HL-60 (cell line): ENCODE data around the gene MUC5AC.

Experiments
- GABPA ChIP-seq: IDR thresholded peaks from 2 replicates; pipeline ENCODE4 v1.6.1; 2012; ENCODE audit warnings: low read depth
- POLR2AphosphoS5 ChIP-seq: IDR thresholded peaks from 2 replicates; pipeline ENCODE4 v1.6.1; 2012; ENCODE audit warnings: low read depth
- SPI1 ChIP-seq: IDR thresholded peaks from 2 replicates; pipeline ENCODE4 v1.6.1; 2012; ENCODE audit warnings: low read depth, mild to moderate bottlenecking, borderline replicate concordance
- TF ChIP-seq, protein P1 (sequence below): IDR thresholded peaks from one replicate; pipeline ENCODE4 v1.5.1; 2011; ENCODE audit warnings: low read length, control low read depth, inconsistent platforms; ENCODE audit not compliant: insufficient read depth
- TF ChIP-seq, protein P2 (sequence below): IDR thresholded peaks from 2 replicates; pipeline ENCODE4 v1.6.1; 2012; ENCODE audit warnings: low read depth; ENCODE audit not compliant: insufficient replicate concordance

DNA sequence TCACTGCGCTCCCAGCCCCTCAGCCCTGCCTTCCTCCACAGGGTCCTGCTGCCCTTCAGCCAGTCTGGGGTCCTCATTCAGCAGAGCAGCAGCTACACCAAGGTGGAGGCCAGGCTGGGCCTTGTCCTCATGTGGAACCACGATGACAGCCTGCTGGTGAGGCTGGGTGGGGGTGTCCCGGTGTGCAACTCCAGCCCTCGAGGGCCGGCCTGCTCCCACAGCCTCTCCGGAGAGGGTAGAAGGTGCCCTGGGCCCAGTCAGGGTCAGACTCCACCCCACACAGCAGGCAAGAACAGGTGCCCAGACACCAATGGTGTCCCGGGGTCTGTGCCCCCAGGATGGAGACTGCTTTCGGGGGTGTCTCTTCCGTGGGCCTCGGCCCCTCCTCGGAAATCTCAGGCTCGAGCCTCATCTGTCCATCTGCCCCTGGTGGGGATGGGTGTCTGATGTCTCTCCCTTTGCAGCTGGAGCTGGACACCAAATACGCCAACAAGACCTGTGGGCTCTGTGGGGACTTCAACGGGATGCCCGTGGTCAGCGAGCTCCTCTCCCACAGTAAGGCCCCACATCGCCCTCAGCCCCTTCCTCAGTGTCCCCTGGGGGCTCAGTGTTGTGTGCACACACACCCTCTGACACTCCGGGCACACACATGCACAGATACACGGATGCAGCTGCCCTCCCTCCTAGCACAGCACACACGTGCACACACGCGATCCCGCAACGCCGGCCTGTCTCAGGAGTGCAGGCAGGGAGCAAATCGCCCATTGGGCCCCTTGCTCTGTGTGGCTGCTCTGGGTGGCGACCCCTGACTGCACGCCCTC lies 4.9 kb downstream of the MUC5AC start:
- TF ChIP-seq POLR2AphosphoS5 = no peak
- TF ChIP-seq, protein P1, sequence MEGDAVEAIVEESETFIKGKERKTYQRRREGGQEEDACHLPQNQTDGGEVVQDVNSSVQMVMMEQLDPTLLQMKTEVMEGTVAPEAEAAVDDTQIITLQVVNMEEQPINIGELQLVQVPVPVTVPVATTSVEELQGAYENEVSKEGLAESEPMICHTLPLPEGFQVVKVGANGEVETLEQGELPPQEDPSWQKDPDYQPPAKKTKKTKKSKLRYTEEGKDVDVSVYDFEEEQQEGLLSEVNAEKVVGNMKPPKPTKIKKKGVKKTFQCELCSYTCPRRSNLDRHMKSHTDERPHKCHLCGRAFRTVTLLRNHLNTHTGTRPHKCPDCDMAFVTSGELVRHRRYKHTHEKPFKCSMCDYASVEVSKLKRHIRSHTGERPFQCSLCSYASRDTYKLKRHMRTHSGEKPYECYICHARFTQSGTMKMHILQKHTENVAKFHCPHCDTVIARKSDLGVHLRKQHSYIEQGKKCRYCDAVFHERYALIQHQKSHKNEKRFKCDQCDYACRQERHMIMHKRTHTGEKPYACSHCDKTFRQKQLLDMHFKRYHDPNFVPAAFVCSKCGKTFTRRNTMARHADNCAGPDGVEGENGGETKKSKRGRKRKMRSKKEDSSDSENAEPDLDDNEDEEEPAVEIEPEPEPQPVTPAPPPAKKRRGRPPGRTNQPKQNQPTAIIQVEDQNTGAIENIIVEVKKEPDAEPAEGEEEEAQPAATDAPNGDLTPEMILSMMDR = no peak
- TF ChIP-seq, protein P2, sequence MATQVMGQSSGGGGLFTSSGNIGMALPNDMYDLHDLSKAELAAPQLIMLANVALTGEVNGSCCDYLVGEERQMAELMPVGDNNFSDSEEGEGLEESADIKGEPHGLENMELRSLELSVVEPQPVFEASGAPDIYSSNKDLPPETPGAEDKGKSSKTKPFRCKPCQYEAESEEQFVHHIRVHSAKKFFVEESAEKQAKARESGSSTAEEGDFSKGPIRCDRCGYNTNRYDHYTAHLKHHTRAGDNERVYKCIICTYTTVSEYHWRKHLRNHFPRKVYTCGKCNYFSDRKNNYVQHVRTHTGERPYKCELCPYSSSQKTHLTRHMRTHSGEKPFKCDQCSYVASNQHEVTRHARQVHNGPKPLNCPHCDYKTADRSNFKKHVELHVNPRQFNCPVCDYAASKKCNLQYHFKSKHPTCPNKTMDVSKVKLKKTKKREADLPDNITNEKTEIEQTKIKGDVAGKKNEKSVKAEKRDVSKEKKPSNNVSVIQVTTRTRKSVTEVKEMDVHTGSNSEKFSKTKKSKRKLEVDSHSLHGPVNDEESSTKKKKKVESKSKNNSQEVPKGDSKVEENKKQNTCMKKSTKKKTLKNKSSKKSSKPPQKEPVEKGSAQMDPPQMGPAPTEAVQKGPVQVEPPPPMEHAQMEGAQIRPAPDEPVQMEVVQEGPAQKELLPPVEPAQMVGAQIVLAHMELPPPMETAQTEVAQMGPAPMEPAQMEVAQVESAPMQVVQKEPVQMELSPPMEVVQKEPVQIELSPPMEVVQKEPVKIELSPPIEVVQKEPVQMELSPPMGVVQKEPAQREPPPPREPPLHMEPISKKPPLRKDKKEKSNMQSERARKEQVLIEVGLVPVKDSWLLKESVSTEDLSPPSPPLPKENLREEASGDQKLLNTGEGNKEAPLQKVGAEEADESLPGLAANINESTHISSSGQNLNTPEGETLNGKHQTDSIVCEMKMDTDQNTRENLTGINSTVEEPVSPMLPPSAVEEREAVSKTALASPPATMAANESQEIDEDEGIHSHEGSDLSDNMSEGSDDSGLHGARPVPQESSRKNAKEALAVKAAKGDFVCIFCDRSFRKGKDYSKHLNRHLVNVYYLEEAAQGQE = no peak
- TF ChIP-seq SPI1 = no peak
- no peak for TF ChIP-seq GABPA
